HCT116 (cell line): ENCODE measurements around the gene CFB.
"Not testable (repeated sequence)": the region's sequence is repeated elsewhere in the genome, so short reads cannot be mapped to it uniquely, and the experiment has no call there.

Source experiments
- CEBPB ChIP-seq: IDR thresholded peaks from 2 replicates; pipeline ENCODE4 v1.6.1; 2012; ENCODE audit warnings: low read depth
- EGR1 ChIP-seq: IDR thresholded peaks from 2 replicates; pipeline ENCODE4 v1.6.1; 2012; ENCODE audit warnings: low read depth
- ELF1 ChIP-seq: IDR thresholded peaks from 2 replicates; pipeline ENCODE4 v1.6.1; 2012; ENCODE audit warnings: low read depth, borderline replicate concordance
- EZH2 ChIP-seq: fragments of 200-600 bp; sonication (generic); IDR thresholded peaks from 2 replicates; pipeline ENCODE4 v1.6.1; 2017; ENCODE audit warnings: antibody characterized with exemption, mixed run types
- EZH2phosphoT487 ChIP-seq: fragments of 200-600 bp; IDR thresholded peaks from 2 replicates; pipeline ENCODE4 v1.6.1; 2018; ENCODE audit warnings: antibody characterized with exemption, borderline replicate concordance
- RAD21 ChIP-seq: IDR thresholded peaks from 2 replicates; pipeline ENCODE4 v1.6.1; 2012; ENCODE audit warnings: low read depth, mild to moderate bottlenecking
- SRF ChIP-seq: IDR thresholded peaks from 2 replicates; pipeline ENCODE4 v1.6.1; 2012; ENCODE audit warnings: low read depth
- ZBTB33 ChIP-seq: IDR thresholded peaks from 2 replicates; pipeline ENCODE4 v1.6.1; 2011; ENCODE audit warnings: mild to moderate bottlenecking, low read length, moderate library complexity; ENCODE audit not compliant: insufficient replicate concordance; ENCODE audit errors: extremely low read depth
- TF ChIP-seq, protein P1 (sequence below), 3 experiments: fragments of 200-600 bp in 1 of 3; sonication (generic) in 1 of 3; IDR thresholded peaks in 2 of 3; conservative IDR thresholded peaks in 1 of 3; 2 replicates each; pipeline ENCODE4 v1.5.1; 2012 to 2017; ENCODE audit warnings: low read depth in 2 of 3, low read length in 2 of 3, antibody characterized with exemption in 1 of 3, borderline replicate concordance in 1 of 3, control low read depth in 1 of 3, mild to moderate bottlenecking in 1 of 3, mixed read lengths in 1 of 3, mixed run types in 1 of 3, moderate library complexity in 1 of 3; ENCODE audit not compliant: insufficient read depth in 1 of 3
- TF ChIP-seq, protein P2 (sequence below): IDR thresholded peaks from 2 replicates; pipeline ENCODE4 v1.6.1; 2012

- TF ChIP-seq, protein P1, sequence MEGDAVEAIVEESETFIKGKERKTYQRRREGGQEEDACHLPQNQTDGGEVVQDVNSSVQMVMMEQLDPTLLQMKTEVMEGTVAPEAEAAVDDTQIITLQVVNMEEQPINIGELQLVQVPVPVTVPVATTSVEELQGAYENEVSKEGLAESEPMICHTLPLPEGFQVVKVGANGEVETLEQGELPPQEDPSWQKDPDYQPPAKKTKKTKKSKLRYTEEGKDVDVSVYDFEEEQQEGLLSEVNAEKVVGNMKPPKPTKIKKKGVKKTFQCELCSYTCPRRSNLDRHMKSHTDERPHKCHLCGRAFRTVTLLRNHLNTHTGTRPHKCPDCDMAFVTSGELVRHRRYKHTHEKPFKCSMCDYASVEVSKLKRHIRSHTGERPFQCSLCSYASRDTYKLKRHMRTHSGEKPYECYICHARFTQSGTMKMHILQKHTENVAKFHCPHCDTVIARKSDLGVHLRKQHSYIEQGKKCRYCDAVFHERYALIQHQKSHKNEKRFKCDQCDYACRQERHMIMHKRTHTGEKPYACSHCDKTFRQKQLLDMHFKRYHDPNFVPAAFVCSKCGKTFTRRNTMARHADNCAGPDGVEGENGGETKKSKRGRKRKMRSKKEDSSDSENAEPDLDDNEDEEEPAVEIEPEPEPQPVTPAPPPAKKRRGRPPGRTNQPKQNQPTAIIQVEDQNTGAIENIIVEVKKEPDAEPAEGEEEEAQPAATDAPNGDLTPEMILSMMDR (IDR thresholded peaks at IDR 0.05 in 2 of 3, conservative IDR thresholded peaks at IDR 0.05 in 1 of 3; ENCODE audit: borderline replicate concordance in 1 of 3, insufficient read depth in 1 of 3, low read depth in 2 of 3, low read length in 2 of 3): not testable (repeated sequence)
- TF ChIP-seq EGR1, EZH2, SRF, CEBPB, RAD21, ELF1, ZBTB33, EZH2phosphoT487: not testable (repeated sequence)
- TF ChIP-seq, protein P2, sequence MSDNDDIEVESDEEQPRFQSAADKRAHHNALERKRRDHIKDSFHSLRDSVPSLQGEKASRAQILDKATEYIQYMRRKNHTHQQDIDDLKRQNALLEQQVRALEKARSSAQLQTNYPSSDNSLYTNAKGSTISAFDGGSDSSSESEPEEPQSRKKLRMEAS: not testable (repeated sequence)
Measured at GRCh38 chr6:31976065-31976464, 30.2 kb downstream of the CFB start.
